HG03571 (cell line): ENCODE results near the gene PRRT1B.
"Not testable (repeated sequence)": the region's sequence is repeated elsewhere in the genome, so short reads cannot be mapped to it uniquely, and the experiment has no call there.

ENCODE experiments used
- ATAC-seq: cut with Tn5 transposase; IDR thresholded peaks from one replicate; pipeline ENCODE4 v1.9.1; 2021; ENCODE audit not compliant: unreplicated experiment

Gene PRRT1B

DNA sequence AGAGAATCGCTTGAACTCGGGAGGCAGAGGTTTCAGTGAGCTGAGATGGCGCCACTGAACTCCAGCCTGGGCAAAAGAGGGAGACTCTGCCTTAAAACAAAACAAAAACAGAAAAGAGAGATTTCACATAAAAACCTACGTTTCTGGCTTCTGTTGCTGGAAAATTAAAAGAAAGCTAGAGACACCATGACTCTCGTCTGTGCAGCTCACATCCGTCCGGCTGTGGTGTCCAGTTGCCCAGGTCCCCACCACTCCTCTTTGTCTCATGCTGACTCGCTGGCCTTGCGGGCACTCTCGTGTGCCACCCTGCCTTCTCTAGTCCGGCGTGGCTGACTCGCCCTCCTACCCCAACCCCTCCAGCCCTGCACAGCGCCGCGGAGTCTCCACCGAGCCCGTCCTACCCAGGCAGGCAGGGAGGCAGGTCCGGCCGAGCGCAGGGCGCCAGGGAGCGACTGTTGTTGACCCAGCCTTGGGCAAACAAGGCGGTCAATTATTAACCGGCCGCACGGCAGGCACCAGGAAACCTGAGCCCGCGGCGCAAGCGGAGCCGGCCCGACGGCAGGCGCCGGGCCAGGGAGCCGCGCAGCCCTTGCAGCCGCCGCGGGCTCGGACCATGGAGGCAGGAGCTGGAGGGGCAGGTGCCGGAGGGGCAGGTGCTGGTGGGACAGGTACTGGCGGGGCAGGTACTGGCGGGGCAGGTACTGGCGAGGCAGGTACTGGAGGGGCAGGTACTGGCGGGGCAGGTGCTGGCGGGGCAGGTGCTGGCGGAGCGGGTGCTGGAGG is at the start of gene PRRT1B:
Gene PRRT1B (plus strand): TSS at position 521 of the 783 bp plus-strand sequence. CDS start 93 bp downstream, at position 614.
- ATAC-seq, result no peak

DNA sequence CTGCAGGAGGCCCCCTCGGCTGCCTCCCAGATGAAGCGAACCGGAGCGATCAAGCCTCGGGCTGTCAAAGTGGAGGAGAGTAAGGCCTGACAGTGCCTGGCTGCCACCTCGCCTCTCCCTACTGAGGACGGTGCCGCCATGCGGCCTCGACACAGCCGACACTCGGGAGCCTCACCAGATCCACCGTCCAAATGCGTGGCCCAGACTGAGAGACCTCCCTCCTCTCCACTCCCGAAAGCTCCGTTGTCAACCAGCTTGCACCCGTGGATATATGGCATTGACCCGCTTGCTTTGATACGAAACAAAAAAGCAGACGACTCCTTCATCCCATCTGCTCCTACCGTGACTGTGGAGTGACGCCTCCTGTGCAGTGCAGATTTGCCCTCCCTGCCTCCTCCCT is 49.5 kb upstream of the PRRT1B start:
- ATAC-seq, result no peak

DNA sequence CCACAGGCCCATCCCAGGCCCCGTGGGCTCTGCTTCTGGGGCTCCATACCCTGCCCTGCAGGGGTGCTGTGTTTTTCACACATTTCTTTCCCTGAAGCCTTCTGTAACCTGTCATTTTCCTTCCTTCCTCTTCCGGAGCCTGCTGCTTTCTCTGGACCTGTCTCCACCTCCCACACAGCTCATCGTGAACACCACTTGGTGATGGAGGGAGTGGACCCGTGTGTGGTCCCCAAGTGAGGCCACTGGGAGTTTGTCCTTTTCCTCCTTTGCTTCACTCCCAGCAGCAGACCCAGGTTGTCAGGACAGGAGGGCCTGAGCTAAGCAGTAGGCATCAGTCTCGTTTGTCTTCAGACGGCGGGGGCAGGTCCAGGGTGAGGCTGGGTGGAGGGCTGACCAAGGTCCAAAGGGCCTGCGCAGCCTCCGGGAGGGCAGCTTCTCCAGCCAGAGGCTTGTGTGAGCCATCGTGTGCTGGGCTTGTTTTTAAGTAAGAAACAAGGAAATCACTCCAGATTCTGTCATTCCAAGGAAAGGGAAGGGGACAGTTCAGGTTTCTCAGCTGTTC is 48.4 kb upstream of the PRRT1B start:
- ATAC-seq, result no peak

DNA sequence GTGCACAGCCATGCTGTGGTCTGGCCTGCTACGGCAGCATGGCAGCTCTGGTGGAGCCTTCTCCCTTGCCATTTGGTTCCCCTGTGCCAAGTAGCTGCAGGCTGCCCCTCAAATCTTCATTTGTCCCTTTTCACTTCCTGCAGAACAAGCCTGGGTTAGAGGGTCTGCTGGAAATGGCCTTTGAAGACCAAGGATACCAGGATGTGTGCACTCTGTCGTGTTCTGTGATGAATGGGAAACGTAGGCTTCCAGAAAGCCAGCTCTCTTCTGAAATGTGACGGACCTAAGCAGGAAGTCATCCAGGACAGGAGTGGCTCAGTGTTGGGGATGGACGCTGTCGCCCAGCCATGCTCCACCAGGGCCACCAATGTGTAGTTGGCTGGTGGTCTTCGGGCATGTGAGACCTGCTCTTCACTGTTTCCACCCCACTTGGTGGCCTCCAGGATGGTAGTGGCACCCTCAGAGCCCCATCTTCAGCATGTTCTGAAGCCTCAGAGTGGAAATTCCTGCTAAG is 46.0 kb upstream of the PRRT1B start:
- ATAC-seq, result no peak

DNA sequence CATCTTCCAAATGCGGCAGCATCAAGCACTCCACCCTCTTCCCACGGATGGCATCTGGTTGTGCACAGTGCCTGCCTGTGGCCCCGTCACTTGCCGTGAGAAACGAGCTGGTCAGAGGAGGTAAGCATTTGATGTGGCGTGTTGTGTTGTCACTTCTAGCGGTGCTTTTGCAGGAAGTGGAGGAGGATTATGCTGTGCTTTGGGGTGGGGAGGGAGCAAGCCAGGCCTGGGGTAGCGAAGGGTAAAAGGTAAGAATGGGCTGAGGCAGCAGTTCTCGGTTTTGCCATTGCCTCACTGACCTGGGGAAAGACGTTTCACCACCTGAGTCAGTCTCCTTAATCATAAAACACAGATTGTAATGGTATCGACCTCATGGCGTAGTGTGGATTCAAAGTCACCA is 44.9 kb upstream of the PRRT1B start:
- ATAC-seq, result no peak

DNA sequence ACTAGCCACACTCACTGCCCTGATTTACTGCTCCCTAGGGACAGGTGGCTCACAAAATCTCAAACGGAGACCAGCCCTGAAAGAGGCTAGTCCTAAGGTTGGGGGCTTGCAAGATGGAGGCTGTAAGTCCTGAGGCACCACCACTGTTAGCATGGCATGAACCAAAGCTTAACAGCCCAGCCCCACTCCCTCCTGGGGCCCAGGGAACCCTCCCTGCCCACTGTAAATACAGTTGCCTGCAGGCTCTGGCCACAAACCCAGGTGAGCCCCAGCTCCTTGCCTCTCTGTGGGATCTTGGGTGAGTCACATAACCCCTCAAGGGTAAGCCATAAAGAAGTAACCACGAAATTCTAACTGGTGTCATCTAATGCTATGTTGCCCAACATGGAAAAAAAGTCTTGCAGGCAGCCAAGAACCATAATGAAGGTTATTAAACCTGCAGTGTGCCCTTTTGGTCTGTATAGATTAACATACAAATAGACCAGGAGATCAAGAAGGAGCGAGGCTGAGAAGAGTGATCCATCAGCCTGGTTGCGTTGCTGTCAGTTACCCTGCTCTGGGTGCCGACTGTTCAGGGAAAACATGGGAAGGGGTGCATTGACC is 44.3 kb upstream of the PRRT1B start:
- no peak for ATAC-seq

DNA sequence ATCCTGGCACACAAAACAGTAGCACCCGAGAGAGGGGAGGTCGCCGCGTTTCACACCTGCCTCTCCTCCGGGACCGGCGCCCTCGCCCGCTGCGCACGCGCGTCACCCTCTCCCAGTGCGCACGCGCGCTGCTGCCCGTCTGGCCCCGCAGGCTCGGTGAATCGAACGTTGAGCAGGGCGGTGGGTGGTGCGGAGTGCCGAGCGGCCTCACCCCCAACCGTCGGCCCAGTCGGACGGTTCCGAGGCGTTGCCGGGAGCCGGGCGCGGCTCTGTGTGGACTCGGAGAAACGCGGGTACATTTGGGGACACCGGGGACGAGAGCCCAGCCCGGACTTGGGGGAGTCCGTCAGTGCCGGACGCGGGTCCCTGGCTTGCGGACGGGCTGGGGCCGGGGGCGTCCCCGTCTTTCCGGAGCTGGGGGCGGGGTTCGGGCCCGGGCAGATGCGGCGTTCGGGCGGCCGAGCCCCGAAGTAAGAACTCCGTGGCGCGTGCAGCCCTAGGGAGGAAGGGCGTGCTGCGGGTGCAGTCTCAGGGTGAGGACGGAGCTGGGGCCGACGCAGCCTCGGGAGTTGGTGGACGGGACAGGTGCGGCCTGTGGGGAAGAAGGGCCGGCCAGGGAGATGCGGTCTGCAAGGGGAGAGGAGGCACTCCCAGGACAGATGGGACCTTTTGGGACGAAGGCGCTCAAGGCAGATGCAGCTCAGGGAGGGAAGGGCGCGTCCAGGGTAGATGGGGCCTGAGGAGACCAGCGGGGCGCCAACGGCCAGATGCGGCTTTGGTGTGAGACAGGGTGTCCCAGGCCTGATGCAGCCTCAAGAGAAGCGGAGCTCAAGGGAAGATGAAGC is 42.3 kb upstream of the PRRT1B start, which contains the start of gene POMT1:
Gene POMT1 (plus strand): TSS at position 138 of the 845 bp plus-strand sequence. CDS start 1,301 bp downstream, outside the sequence.
- ATAC-seq, result peak; percentile 67

DNA sequence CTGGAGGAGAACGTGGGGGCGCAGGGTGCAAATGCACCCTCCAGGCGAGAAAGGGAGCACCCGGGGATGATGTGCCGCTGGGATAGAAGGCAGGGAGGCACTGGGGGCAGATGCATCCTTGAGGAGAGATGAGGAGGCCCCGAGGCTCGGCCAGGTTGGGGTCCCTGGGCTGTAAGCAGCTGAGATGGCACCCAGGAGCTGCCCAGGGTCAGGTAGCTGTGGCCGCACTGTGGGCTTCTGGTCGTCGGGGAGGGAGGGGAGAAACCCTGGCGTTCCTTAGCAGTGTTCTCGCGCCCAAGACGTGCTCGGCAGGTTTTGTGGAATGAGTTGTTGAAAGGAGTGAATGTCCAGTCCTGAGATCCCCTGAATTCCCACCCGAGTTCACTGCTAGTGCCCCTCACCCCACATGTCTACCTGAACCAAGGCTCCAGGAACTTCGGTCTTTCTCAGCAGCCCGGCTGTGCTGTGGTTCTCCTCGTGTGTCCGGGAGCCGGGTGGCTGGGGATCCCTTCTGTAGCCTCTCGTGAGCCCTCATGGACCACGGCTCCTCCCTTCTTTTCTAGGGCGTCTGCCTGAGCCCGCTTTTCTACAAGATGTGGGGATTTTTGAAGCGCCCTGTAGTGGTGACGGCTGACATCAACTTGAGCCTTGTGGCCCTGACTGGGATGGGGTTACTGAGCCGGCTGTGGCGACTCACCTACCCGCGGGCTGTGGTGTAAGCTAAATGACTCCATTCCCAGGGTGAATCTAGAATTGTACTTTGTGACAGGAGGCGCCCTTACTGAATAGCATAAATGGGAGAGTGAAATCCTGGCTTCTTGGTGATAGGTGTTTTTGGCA is 41.5 kb upstream of the PRRT1B start:
- ATAC-seq, result no peak

DNA sequence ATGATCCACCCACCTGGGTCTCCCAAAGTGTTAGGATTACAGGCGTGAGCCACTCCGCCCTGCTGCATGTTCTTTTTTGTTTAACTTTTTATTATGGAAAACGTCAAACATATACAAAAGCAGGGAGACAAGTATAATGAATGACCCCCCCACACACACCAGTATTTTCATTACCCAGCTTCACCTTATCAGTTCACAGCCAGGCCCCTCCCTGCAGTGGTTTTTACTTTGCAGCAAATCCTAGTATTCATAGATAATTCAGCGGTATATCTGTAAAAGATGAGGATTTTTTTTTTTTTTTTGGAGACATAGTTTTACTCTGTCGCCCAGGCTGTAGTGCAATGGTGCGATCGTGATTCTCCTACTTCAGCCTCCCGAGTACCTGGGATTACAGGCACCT is 40.3 kb upstream of the PRRT1B start:
- no peak for ATAC-seq

DNA sequence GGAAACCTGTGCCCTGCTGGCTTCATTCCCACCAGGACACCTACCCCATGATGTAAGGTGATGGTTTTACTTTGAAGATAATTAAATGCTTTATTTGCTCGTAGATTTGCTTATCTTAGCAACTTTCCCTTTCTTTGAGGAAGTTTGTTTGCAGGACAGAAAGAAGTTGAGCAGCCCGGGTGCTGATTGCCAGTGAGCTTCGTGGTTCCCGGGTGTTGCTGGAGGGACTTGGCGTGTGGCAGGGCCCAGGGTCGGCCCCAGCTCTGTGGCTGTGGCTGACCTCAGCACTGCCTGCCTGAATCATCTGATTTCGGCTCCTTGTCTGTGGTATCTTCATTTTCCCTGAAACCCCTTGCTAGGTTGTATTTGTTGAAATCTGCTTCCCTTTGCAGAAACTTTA is 33.9 kb upstream of the PRRT1B start:
- no peak for ATAC-seq

DNA sequence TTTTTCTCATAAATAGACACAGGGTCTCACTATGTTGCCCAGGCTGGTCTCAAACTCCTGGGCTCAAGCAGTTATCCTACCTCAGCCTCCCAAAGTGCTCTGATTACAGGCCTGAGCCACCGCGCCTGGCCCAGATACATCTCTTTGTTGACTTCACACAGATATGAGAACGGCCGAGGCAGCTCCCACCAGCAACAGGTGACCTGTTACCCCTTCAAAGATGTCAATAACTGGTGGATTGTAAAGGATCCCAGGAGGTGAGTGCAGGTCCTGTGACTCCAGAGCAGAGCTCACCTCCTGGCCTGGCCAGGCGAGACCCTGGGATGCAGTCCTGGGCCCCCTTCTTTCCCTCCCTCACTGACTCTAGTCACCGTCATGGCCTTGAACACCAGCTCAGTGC is 33.4 kb upstream of the PRRT1B start:
- ATAC-seq, result no peak

DNA sequence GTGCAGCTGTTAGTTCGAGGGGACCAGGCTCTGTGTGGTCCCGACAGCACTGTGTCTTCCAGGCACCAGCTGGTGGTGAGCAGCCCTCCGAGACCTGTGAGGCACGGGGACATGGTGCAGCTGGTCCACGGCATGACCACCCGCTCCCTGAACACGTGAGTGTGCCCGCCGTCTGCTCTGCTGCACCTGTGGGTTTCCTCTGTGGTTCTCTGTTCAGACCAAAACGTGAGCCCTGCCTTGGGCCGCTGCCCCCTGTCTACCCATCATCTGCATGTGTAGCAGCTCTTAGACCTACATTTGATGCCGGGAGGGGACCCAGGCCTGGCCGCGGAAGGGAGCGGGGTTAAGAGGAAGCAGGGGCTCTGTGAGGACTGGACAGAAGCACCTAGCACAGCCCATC is 32.1 kb upstream of the PRRT1B start:
- ATAC-seq, result no peak

DNA sequence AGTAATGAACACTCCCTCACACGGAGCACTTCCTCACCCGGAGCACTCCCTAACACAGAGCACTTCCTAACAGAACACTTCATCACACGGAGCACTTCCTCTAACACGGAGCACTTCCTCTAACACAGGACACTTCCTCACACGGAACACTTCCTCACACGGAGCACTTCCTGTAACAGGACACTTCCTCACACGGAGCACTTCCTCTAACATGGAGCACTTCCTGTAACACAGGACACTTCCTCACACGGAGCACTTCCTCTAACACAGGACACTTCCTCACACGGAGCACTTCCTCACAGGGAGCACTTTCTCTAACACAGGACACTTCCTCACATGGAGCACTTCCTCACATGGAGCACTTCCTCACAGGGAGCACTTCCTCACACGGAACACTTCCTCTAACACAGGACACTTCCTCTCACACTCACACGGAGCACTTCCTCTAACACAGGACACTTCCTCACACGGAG is 29.7 kb upstream of the PRRT1B start:
- ATAC-seq, result not testable (repeated sequence)

DNA sequence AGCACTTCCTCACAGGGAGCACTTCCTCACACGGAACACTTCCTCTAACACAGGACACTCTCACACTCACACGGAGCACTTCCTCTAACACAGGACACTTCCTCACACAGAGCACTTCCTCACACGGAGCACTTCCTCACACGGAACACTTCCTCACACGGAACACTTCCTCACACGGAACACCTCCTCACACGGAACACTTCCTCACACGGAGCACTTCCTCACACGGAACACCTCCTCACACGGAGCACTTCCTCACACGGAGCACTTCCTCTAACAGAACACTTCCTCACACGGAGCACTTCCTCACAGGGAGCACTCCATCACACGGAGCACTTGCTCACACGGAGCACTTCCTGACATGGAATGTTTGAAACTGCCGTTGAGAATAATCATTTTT is 29.2 kb upstream of the PRRT1B start:
- ATAC-seq, result no peak

DNA sequence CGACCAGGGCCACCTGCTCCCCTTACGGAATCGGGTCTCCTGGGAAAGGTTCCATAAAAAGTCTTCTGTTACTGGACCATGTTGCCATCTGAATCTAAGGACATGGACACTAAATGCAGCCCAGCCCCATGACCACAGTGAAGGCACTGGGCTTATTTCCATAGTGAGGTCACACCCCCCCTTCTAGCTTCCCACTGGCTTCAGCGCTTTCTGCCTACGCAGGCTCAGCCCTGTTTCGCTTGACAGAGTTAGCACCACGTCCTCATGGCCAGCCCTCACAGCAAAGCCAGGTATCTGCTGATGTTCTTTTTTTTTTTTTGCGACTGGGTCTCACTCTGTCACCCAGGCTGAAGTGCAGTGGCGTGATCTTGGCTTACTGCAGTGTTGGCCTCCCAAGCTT is 28.4 kb upstream of the PRRT1B start:
- ATAC-seq, result no peak

DNA sequence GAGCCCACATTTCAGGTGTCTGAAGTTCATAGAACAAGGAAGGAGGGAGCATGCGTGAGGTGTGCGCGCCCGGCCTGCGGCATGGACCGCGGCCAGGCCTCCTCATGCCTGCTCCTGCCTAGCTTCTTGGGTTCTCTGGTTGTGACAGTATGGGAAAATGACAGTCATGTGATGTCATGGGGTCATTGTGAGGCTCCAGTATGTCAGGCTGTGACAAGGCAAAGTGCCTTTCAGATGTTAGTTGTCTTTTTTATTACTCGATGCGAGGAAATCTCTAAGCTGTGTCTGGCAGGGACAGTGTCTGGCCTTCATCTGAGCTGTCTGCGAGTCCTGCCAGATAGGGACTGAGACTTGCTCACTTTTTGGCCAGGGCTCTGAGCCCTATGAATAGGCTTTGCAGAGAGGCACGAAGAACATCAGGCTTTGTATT is 27.5 kb upstream of the PRRT1B start:
- ATAC-seq, result no peak

DNA sequence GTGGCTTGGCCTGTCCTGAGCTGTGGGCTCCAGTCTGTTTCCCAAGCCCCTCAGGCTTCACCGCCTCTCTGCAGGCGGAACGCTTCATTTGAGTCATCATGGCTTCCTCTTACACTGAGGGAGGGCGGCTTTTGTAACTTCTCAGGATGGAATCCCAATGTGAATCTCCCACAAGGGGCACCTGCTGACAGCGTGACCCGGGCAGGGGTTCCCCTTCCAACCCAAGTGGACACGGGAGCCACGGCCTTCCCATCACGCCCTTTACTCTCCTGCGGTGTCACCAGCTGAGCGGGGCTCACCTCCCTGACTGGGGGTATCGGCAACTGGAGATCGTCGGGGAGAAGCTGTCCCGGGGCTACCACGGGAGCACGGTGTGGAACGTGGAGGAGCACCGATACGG is 26.8 kb upstream of the PRRT1B start:
- ATAC-seq, result no peak

DNA sequence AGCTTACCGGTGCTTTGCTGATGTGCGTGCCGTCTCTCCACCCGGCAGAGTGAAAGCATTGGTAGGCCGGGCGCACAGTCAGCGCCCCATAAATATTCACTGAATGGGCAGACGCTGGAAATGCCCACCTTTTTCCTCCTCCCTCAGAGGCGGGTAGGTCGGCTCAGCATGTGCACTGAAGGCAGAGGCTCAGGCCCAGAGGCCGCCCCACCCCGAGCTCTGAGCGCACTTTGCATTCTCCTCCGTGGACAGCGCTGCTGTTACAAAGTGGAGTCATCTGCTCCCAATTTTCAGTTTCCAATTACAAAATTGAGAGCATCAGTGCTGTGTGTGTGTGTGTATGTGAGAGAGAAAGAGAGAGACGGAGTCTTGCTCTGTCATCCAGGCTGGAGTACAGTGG is 24.8 kb upstream of the PRRT1B start:
- ATAC-seq, result no peak

DNA sequence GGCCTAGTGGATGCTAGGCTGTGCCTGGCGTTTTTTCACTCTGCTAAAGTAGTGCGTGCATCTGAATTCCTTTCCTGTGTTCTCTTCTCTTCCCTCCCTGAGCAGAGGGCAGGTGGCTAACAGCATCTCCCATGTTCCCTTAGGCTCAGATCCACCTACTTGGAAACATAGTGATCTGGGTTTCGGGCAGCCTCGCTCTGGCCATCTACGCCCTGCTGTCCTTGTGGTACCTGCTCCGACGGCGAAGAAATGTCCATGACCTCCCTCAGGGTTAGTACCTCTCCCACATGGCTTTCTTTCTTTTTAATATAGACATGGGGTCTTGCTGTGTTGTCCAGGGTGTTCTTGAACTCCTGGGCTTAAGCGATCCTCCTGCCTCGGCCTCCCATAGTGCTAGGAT is 24.1 kb upstream of the PRRT1B start:
- no peak for ATAC-seq

DNA sequence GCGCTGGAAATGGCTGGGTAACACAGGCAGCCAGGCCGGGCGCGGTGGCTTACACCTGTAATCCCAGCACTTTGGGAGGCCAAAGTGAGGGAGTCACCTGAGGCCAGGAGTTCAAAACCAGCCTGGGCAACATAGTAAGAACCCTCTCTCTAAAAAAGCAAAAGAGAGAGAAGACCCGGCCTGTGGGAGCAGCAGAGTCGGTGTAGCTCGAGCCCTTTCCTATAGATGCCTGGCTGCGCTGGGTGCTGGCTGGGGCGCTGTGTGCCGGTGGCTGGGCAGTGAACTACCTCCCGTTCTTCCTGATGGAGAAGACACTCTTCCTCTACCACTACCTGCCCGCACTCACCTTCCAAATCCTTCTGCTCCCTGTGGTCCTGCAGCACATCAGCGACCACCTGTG is 23.5 kb upstream of the PRRT1B start:
- ATAC-seq, result no peak
